Karpas-422 (cell line): ENCODE data around the gene EHD4. TPM values are rescaled to one million over a fixed set of nuclear protein-coding genes. Genes with fewer than 3 reads are reported as not detected.

Source experiments
- DNase-seq: peaks from one replicate; pipeline ENCODE4 v3.0.0-alpha.2; 2015
- H2AFZ ChIP-seq: fragments of 200-600 bp; sonication (generic); 2 replicates; pipeline ENCODE4 v1.6.1; 2014; ENCODE audit warnings: antibody characterized with exemption, low read length, mixed read lengths
- H3K27ac ChIP-seq: fragments of 200-600 bp; sonication (generic); 2 replicates; pipeline ENCODE4 v1.5.1; 2014; ENCODE audit warnings: mild to moderate bottlenecking, low read length, moderate library complexity
- H3K27me3 ChIP-seq: fragments of 200-600 bp; sonication (generic); 2 replicates; pipeline ENCODE4 v1.6.1; 2014; ENCODE audit warnings: low read length, mixed read lengths
- H3K36me3 ChIP-seq: fragments of 200-600 bp; sonication (generic); 2 replicates; pipeline ENCODE4 v1.6.1; 2014; ENCODE audit warnings: low read length, mixed read lengths; ENCODE audit not compliant: insufficient read depth
- H3K4me1 ChIP-seq: fragments of 200-600 bp; sonication (generic); 2 replicates; pipeline ENCODE4 v1.6.1; 2014; ENCODE audit warnings: mild to moderate bottlenecking, low read length, mixed read lengths
- H3K4me2 ChIP-seq: fragments of 200-600 bp; sonication (generic); 2 replicates; pipeline ENCODE4 v1.6.1; 2014; ENCODE audit warnings: low read length, low read depth, mild to moderate bottlenecking; ENCODE audit not compliant: poor library complexity, severe bottlenecking
- H3K4me3 ChIP-seq: fragments of 200-600 bp; sonication (generic); 2 replicates; pipeline ENCODE4 v1.5.1; 2014; ENCODE audit warnings: mild to moderate bottlenecking, antibody characterized with exemption, low read length, mixed read lengths
- H3K79me2 ChIP-seq: fragments of 200-600 bp; sonication (generic); 2 replicates; pipeline ENCODE4 v1.6.1; 2014; ENCODE audit warnings: mild to moderate bottlenecking, low read length, mixed read lengths
- H3K9ac ChIP-seq: fragments of 200-600 bp; sonication (generic); 2 replicates; pipeline ENCODE4 v1.6.0; 2014; ENCODE audit warnings: low read length
- H3K9me2 ChIP-seq: fragments of 200-600 bp; sonication (generic), shearing (Covaris generic); replicated peaks from 2 replicates; pipeline ENCODE4 v1.6.0; 2014; ENCODE audit warnings: mild to moderate bottlenecking, low read length, moderate library complexity; ENCODE audit not compliant: insufficient read depth
- H3K9me3 ChIP-seq: fragments of 300-700, 200-600 bp; sonication (generic); 2 replicates; pipeline ENCODE4 v1.6.1; 2014; ENCODE audit warnings: low read length, mixed read lengths
- H4K20me1 ChIP-seq: fragments of 200-600 bp; sonication (generic); 2 replicates; pipeline ENCODE4 v1.6.1; 2014; ENCODE audit warnings: mild to moderate bottlenecking, antibody characterized with exemption, low read length, low read depth; ENCODE audit not compliant: insufficient read depth
- total RNA-seq: library from RNA; depleted of rRNA; stranded (reverse); fragments of >200 nt; shearing (Covaris generic); gene quantifications from 2 replicates; pipeline ENCODE4 v1.2.3, GENCODE V29; 2014; ENCODE audit warnings: low replicate concordance

EHD4 gene
- total RNA-seq, 1 experiment from 2014 or later = 19.9 TPM

- H3K4me2 ChIP-seq = no peak overlapping the region
Observed at GRCh38 chr15:41881550-41881919, 90.8 kb downstream of the EHD4 start.

GRCh38 chr15:41881086-41881485 is 91.3 kb downstream of the EHD4 start:
- Histone ChIP-seq H3K9ac (no peak overlapping the region), H3K4me2 (no peak overlapping the region), H3K4me1 (no peaks in the 10 kb centered on the region), H3K27me3 (no peaks in the 10 kb centered on the region), H3K4me3 (no peak overlapping the region), H2AFZ (no peak overlapping the region), H3K9me3 (no peaks in the 10 kb centered on the region), H3K79me2 (no peaks in the 10 kb centered on the region), H3K9me2 (no peaks in the 10 kb centered on the region), H3K27ac (no peak overlapping the region), H4K20me1 (no peaks in the 10 kb centered on the region), H3K36me3 (no peaks in the 10 kb centered on the region)
- no peak for DNase-seq

More at GRCh38 chr15:41881550-41881919, 90.8 kb downstream of the EHD4 start:
- Histone ChIP-seq H3K27ac (no peak overlapping the region), H3K9me3 (no peaks in the 10 kb centered on the region), H3K79me2 (no peaks in the 10 kb centered on the region), H3K9me2 (no peaks in the 10 kb centered on the region), H3K4me1 (no peaks in the 10 kb centered on the region), H3K4me3 (no peak overlapping the region), H3K27me3 (no peaks in the 10 kb centered on the region), H4K20me1 (no peaks in the 10 kb centered on the region), H2AFZ (no peak overlapping the region), H3K9ac (no peak overlapping the region), H3K36me3 (no peaks in the 10 kb centered on the region)
- no peak for DNase-seq

- Histone ChIP-seq H3K4me1 (no peaks in the 10 kb centered on the region), H3K79me2 (no peaks in the 10 kb centered on the region), H4K20me1 (no peaks in the 10 kb centered on the region), H2AFZ (no peak overlapping the region), H3K9me3 (no peaks in the 10 kb centered on the region), H3K27ac (no peak overlapping the region), H3K4me3 (no peak overlapping the region), H3K27me3 (no peaks in the 10 kb centered on the region), H3K4me2 (no peak overlapping the region), H3K36me3 (no peaks in the 10 kb centered on the region), H3K9me2 (no peaks in the 10 kb centered on the region), H3K9ac (no peak overlapping the region)
- DNase-seq = no peak
Observed at GRCh38 chr15:41880156-41880877, 92.0 kb downstream of the EHD4 start.

- no peaks in the 10 kb centered on the region for H4K20me1 ChIP-seq
- H3K36me3 ChIP-seq = no peaks in the 10 kb centered on the region
- H3K4me3 ChIP-seq = no peak overlapping the region
- no peaks in the 10 kb centered on the region for H3K4me1 ChIP-seq
- H3K9me3 ChIP-seq = no peaks in the 10 kb centered on the region
- no peaks in the 10 kb centered on the region for H3K9me2 ChIP-seq
- H3K27me3 ChIP-seq = no peaks in the 10 kb centered on the region
- no peak overlapping the region for H3K9ac ChIP-seq
- no peaks in the 10 kb centered on the region for H3K79me2 ChIP-seq
- DNase-seq = no peak
- no peak overlapping the region for H3K27ac ChIP-seq
- H2AFZ ChIP-seq = no peak overlapping the region
- no peak overlapping the region for H3K4me2 ChIP-seq
Observed at GRCh38 chr15:41879321-41879845, 93.0 kb downstream of the EHD4 start.

GRCh38 chr15:41878355-41878699 is 94.0 kb downstream of the EHD4 start:
- no peak for DNase-seq
- H3K4me2 ChIP-seq = no peak overlapping the region
- H4K20me1 ChIP-seq = no peaks in the 10 kb centered on the region
- no peak overlapping the region for H3K27ac ChIP-seq
- H3K4me3 ChIP-seq = no peak overlapping the region
- no peaks in the 10 kb centered on the region for H3K27me3 ChIP-seq
- no peaks in the 10 kb centered on the region for H3K9me2 ChIP-seq
- H3K79me2 ChIP-seq = no peaks in the 10 kb centered on the region
- H3K4me1 ChIP-seq = no peaks in the 10 kb centered on the region
- no peak overlapping the region for H3K9ac ChIP-seq
- no peaks in the 10 kb centered on the region for H3K9me3 ChIP-seq
- no peaks in the 10 kb centered on the region for H3K36me3 ChIP-seq
- no peak overlapping the region for H2AFZ ChIP-seq

GRCh38 chr15:41877631-41878354 is 94.6 kb downstream of the EHD4 start:
- Histone ChIP-seq H3K9me2 (no peaks in the 10 kb centered on the region), H4K20me1 (no peaks in the 10 kb centered on the region), H3K9me3 (no peaks in the 10 kb centered on the region), H3K4me2 (no peak overlapping the region), H3K4me3 (no peak overlapping the region), H3K4me1 (no peaks in the 10 kb centered on the region), H3K27me3 (no peaks in the 10 kb centered on the region), H2AFZ (no peak overlapping the region), H3K27ac (no peak overlapping the region), H3K36me3 (no peaks in the 10 kb centered on the region), H3K9ac (no peak overlapping the region), H3K79me2 (no peaks in the 10 kb centered on the region)
- DNase-seq = no peak

GRCh38 chr15:41876689-41877088 is 95.7 kb downstream of the EHD4 start:
- H3K4me2 ChIP-seq = no peak overlapping the region
- no peaks in the 10 kb centered on the region for H3K9me2 ChIP-seq
- no peak overlapping the region for H3K9ac ChIP-seq
- H3K27me3 ChIP-seq = no peaks in the 10 kb centered on the region
- no peaks in the 10 kb centered on the region for H3K4me1 ChIP-seq
- H3K36me3 ChIP-seq = no peaks in the 10 kb centered on the region
- 0 out of 2 replicates have a peak, but pooled peaks cover 3% of the 10 kb centered on the region for H4K20me1 ChIP-seq
- H3K79me2 ChIP-seq = no peaks in the 10 kb centered on the region
- H3K27ac ChIP-seq = no peak overlapping the region
- H3K9me3 ChIP-seq = no peaks in the 10 kb centered on the region
- DNase-seq = no peak
- no peak overlapping the region for H3K4me3 ChIP-seq
- H2AFZ ChIP-seq = no peak overlapping the region

GRCh38 chr15:41876007-41876406 is 96.3 kb downstream of the EHD4 start:
- Histone ChIP-seq H3K9me2 (no peaks in the 10 kb centered on the region), H4K20me1 (0 out of 2 replicates have a peak, but pooled peaks cover 3% of the 10 kb centered on the region), H3K4me3 (no peak overlapping the region), H2AFZ (no peak overlapping the region), H3K4me2 (no peak overlapping the region), H3K36me3 (no peaks in the 10 kb centered on the region), H3K27me3 (no peaks in the 10 kb centered on the region), H3K9ac (no peak overlapping the region), H3K27ac (no peak overlapping the region), H3K79me2 (no peaks in the 10 kb centered on the region), H3K4me1 (no peaks in the 10 kb centered on the region), H3K9me3 (no peaks in the 10 kb centered on the region)
- DNase-seq = no peak
